HG02678 (cell line): Measurements from ENCODE around the gene CAPNS1.

Experiments used
- ATAC-seq: cut with Tn5 transposase; IDR thresholded peaks from one replicate; pipeline ENCODE4 v1.9.1; 2021; ENCODE audit warnings: mild to moderate bottlenecking, moderate library complexity; ENCODE audit not compliant: unreplicated experiment

Gene CAPNS1

DNA sequence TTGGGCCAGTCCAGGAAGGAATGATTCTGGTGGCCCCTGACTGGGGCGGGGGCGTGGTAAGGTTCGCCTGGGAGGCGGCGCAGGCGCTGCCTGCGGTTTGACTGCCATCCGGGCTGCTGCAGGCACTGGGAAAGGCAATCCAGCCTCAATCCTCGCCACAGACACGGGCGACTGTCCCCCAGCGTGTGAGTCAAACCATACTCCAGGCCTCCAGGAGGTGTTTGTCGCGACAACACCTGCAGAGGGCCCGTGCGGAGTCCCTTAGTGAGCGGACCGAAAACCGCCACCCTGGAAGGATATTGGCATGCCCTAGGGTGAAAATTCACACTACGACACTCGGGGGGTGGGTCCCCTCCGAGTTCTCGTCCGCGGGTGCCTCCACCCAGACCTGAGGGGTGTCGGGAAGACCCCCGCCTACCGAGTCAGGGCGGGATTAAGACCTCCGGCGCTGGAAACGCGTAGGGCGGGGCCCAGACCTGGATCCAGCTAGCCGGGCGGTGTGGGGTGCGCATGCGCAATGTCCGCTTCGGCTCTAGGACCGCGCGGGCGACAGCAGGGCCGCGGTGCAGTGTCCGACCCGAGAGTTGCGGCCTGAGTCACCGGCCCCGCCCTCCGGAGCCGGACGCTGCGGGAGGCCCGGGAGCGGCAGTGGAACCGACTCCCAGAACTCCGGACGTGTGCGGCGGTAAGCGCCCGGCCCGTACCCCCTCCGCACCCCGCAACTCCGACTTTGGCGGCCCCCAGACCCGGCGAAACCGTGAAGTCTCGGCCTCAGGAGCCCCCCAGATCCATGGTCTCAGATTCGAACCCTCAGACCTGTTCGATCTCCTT lies at the start of gene CAPNS1:
CAPNS1 (plus strand) TSS at position 594 of the 831 bp plus-strand sequence. CDS start 946 bp downstream, outside the sequence.
- ATAC-seq: peak; percentile 86

DNA sequence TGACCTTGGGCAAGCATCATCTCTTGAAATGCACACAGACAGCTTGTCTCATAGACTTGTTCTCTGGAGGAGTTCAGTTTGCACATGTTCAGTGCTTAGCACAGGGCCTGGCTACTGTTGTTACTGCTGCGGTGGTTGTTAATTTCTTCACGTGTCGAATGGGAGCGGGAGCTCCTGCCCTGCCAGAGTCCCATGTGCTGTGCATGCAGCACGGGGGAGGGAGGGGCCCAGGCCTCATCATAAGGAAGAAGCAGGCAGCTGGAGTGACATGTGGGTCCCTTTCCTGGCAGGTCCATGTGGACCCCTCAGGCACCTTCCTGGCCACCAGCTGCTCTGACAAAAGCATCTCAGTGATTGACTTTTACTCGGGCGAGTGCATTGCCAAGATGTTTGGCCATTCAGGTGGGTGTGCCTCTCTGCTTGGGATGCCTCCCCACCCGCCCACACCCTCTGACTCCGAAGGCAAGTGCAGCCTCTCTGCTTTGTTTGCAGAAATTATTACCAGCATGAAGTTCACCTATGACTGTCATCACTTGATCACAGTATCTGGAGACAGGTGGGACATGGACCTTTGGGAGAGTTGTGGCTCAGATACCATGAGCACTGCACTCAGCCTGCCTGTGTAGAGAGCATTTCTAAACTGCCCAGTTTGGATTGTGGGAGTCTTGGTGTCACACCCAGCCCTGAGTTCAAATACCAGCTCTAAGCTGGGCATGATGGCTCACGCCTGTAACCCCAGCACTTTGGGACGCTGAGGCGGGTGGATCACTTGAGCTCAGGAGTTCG lies 48.8 kb upstream of the CAPNS1 start:
- no peak for ATAC-seq

DNA sequence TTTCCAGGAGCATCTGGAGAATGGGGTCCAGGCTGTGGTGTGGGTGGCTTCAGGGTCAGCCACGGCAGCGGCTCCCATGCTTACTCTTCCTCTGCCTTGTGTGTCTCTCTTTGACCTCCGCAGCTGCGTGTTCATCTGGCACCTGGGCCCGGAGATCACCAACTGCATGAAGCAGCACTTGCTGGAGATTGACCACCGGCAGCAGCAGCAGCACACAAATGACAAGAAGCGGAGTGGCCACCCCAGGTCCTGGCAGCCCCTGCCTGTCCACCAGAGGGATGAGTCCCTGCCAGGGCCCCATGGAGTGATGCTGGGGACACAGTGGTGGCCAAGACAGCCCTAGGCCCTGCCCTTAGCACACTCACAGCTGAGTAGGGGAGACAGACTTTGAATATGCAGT lies 47.3 kb upstream of the CAPNS1 start:
- no peak for ATAC-seq

DNA sequence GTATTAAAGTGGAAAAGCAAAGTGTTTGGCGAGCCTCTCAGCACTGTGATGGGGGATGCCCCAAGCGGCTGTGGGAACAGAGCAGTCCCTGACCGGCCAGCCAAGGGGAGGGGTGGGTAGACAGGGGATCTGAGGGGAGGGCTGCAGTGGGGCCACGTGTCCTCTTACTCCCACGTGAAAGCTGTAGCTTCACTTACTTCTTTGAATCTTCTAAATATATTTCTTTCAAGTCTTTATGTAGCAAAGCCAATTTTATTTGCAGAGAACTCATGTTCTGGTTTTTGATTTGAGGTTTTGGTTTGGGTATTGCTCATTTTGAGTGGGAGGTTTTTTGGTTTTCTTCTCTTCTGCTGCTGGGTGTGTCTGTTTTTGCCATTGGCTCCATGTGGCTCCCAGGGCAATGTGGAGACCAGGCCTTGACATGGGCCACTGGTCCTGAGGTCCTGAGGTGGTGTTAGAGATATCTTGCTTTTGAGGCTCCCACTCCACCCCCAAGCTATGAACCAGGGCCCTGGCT lies 46.7 kb upstream of the CAPNS1 start:
- ATAC-seq: no peak

DNA sequence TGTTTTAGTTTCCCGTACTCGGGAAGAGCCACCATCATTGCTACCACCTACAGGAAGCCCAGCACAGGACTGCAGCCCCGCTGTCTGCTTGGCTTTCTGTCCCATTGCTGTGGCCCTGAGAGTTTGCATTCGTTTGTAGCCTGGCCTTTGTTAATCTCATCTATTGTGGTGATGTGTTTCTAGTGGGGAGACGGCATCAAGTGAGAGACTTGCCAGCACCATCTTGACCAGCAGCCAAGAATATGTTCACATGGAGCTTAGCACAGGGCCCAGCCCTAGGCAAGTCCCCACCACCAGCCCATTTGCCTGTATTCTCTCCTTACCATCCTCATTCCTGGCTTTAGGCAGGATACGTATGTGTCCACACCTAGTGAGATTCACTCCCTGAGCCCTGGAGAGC lies 46.2 kb upstream of the CAPNS1 start:
- no peak for ATAC-seq

DNA sequence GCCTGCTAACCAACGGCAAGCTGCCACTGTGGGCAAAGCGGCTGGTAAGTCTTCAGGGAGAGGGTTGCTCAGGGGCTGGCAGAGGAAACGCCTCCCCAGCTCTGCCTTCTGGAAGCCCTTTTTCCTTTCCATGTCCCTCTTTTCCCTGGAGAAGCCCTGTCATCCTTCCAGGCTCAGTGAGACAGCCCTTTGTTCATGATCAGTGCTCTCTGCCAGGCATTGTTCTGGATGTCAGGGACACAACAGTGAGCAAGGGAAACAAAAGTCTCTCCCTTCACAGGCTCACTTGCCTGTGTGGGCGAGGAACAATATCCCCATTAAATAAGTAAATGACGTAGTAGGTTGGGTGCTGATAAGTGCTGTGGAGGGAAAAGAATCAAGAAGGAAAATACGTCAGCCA lies 42.8 kb upstream of the CAPNS1 start:
- ATAC-seq: no peak

DNA sequence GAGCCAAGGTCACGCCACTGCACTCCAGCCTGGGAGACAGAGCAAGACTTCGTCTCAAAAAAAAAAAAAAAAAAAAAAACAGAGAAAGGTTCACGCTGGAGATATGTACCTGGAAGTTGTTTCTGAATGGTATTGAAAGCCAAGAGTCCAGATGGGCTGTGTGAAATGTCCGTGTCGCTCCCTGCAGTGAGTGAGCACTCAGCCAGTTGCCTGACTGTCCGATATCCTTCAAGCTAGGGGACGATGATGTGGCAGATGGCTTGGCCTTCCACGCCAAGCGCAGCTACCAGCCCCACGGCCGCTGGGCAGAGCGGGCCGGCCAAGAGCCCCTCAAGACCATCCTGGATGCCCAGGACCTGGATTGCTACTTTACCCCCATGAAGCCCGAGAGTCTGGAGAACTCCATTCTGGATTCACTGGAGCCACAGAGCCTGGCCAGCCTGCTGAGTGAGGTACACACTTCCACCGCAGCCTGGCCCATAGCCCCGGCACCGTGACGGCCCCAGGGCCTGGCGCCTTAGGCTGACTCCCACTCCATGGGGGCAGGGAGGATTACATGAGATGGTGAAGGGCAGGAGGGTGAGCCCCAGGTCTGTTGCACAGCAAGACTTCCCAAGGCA lies 40.6 kb upstream of the CAPNS1 start:
- no peak for ATAC-seq

DNA sequence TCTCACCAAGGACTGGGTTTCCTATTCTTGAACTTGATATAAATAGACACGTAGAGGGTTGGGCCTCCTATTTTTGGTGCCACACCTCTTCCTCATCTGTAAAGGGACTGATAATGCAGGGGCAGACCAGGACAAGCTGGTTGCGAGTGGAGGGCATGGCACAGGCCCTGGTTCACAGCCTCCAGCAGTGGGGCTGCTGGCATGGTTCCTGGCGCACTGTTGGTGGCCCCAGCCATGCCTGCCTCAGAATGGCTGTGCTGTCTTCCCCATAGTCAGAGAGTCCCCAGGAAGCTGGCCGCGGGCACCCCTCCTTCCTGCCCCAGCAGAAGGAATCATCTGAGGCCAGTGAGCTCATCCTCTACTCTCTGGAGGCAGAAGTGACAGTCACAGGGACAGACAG lies 39.4 kb upstream of the CAPNS1 start:
- ATAC-seq: no peak

DNA sequence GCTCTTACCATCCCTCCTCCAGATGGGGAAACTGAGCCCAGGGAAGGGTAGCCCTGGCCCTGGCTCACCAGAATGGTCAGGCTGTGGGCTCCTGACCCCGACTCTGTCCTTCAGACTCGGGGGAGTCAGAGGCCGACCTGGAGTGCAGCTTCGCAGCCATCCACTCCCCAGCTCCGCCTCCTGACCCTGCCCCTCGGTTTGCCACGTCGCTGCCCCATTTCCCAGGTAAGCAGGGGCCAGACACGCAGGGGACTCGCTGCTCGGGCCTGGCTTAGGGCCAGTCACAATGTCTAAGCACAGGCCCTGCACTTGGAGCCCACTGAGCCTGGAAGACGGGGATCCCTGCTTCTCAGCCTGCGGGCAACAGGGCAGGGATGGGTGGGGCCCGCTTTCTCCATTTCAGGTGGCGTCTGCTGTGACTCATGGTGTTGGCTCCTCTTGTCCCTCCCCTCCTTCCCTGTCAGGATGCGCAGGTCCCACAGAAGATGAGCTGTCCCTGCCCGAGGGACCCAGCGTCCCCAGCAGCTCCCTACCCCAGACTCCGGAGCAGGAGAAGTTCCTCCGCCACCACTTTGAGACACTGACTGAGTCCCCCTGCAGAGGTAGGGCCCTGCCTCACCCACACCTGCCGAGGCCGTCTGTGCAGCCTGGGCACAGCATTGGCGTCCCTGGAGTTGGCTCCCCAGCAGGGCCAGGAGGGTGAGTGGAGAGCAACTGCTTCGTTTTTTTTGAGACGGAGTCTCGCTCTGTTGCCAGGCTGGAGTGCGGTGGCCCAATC lies 38.1 kb upstream of the CAPNS1 start:
- no peak for ATAC-seq

DNA sequence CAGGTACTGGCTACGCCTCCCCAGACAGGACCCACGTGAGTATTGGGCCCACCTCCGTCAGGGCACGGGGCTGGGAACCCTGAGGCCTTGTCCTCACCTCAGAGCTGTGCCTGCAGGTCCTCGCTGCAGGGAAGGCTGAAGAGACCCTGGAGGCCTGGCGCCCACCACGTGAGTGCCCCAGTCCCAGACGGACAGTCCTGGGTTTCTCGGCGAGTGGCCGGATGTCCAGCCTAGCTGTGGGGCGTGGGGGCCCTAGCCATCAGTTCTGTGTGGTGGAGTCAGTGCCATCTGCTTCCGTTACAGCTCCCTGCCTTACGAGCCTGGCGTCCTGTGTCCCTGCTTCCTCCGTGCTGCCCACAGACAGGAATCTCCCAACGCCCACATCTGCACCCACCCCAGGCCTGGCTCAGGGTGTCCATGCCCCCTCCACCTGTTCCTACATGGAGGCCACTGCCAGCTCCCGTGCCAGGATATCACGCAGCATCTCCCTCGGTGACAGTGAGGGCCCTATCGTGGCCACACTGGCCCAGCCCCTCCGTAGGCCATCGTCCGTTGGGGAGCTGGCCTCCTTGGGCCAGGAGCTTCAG lies 36.7 kb upstream of the CAPNS1 start:
- ATAC-seq: no peak

DNA sequence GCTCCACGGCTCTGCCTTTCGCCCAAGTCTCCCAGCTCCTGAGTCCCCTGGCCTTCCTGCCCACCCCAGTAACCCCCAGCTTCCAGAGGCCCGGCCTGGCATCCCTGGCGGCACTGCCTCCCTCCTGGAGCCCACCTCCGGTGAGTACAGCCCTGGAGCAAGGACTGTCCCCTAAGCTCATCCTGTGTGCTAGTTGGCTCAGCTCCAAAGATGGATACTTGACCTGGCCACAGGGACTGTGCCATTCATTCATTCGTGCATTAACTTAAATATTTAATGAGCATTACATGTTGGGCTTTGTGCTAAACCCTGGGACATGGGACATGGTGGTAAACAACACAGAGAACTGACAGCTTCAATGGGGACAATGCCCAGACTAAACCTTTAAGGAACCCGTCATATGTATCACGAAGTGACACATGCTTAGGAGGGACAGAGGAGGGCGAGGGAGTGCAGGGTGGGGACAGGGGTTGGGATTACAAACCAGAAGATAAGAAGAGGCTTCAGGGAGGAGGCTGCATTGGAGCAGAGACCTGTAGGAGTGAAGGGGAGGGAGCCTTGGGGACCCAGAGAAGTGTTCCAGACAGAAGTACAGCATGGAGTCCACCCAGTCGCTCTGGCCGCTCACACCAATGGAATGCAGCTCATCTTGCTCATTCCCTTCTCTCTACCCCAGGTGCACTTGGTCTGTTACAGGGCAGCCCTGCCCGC lies 35.9 kb upstream of the CAPNS1 start:
- ATAC-seq: no peak

DNA sequence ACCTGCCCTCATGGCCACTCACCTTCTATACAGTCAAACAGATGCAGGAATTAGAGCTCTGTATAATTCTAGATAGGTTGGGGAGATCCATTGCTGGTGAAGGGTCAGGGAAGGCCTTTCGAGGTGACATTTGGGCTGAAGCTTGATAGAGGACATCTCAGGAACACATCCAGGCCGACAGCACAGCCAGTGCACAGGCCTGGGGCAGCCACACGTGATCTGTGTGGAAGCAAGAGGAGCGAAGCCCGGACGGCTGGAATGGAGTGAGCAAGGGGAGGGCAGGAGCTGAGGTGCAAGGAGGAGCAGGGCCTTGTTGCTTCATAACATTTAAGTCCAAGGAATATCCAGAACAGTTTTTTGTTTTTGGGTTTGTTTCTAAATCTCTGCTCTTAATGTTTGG lies 33.4 kb upstream of the CAPNS1 start:
- ATAC-seq: no peak

DNA sequence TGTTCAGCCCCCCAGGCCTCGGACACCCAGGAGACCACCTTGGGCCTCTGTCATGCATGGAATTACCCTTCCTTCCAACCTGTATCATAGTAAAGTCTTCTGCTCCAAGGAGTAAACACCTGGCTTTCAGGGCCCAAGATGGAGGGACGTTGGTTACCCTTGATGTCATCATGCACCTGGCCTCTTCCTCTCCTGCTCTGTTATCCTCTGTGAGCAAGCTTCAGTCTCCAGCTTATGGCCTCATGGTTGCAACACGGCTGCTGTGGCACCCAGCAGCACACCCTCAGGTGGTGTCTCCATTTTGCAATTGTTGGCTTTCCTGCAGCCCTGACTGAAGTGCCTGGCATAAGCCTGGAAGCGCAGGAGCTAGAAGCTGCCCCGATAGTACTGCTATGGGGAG lies 32.9 kb upstream of the CAPNS1 start:
- no peak for ATAC-seq

DNA sequence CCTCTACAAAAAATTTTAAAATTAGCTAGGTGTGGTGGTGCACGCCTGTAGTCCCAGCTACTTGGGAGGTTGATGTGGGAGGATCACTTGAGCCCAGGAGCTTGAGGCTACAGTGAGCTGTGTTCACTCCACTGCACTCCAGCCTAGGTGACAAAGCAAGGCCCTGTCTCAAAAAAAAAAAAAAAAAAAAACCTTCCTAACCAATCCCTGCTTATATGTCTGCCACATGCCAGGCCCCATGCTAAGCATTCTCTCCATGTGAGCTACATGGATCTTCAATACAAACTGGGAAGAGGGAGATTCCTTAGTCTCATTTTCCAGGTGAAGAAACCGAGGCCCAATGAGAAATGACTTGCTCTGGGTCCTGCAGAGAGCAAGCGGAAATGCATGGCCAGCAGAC lies 31.2 kb upstream of the CAPNS1 start:
- no peak for ATAC-seq

DNA sequence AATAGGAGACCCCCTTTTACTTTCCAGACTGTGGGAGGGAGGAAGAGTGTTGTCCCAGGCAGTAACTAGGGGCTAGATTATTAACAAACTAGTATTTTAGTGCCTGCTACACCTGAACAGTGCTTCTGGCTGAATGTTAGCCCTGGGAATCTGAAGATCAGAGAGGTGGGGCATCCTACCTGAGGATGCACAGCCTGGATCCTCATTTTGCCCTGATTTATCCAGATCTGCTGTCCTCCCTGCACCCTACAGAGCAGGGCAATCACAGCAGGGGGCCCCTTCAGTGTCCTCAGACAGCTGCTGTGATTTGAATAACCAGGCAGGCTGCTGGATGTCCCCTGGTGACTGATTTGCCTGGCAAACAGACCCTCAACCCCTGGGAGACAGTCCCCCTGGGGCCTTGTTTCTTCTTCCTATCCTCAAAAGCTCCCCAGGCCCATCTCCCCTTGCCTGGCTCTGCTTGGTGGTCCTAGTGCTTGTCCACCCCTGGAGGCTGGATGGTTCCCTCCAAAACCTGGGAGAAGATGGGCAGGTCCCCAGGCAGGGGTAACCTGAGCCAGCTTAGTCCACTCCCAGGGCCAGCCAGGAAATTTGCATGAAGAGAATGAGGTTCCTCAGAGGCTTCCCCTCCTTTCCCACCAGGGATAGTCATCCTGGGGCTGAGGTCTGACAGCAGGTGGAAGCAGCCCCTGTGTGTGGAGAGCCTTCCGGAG lies 29.2 kb upstream of the CAPNS1 start, which contains the start of gene OVOL3:
OVOL3 (plus strand) TSS at position 657 of the 713 bp plus-strand sequence. CDS start 60 bp downstream, outside the sequence.
- ATAC-seq: no peak

DNA sequence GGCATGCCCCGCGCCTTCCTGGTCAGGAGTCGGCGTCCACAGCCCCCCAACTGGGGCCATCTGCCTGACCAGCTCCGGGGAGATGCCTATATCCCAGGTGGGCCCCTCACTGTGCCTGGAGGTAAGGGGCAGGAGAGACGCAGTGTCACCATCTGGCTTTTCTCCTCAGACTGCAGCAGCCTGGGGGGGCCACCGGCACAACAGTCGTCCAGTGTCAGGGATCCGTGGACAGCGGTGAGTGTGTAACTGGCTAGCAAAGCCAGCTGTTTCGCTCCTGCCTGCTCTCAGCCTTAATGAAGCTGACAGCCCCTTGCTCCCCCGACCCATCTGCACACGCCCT lies 28.7 kb upstream of the CAPNS1 start:
- no peak for ATAC-seq

DNA sequence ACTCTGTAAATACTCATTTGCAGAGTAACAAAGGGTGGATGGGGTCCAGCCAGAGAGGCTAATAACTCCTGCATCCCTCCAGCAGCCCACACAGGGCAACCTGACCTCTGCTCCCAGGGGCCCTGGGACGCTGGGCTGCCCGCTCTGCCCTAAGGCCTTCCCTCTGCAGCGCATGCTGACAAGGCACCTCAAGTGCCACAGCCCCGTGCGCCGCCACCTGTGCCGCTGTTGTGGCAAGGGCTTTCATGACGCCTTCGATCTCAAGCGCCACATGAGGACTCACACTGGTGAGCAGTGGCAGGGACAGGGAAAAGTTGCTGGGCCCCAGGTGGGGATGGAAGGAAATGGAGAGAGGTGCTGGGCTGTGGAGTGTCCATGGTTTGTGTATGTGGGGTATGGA lies 27.2 kb upstream of the CAPNS1 start:
- no peak for ATAC-seq

DNA sequence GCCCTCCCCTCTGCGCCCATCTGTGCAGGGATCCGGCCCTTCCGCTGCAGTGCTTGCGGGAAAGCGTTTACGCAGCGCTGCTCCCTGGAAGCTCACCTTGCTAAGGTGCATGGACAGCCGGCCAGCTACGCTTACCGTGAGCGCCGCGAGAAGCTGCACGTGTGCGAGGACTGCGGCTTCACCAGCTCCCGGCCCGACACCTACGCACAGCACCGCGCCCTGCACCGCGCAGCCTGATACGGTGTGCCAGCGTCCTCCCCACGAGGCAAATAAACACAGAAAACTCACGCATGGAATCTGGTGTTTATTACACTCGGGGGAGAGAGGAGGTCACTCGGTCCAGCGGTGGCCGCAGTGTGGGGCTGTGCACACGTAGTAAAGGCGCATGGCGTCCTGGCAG lies 26.4 kb upstream of the CAPNS1 start:
- ATAC-seq: no peak
